T47D (cell line): ENCODE measurements around the gene SIPA1L3.
"Not testable (repeated sequence)": the region's sequence is repeated elsewhere in the genome, so short reads cannot be mapped to it uniquely, and the experiment has no call there.

ENCODE experiments used
- DNase-seq, 2 experiments: peaks; one replicate each; pipeline versions ENCODE4 v3.0.0 to v3.0.0-alpha.2; 2011 to 2012; ENCODE audit warnings: low read depth in 1 of 2, low spot score in 1 of 2
- JUND ChIP-seq: IDR thresholded peaks from 2 replicates; pipeline ENCODE4 v1.6.1; 2012; ENCODE audit warnings: low read depth
- in situ Hi-C: cut with HindIII; loops from 2 replicates; pipeline ENCODE4 v1.10.0; 2016; ENCODE audit warnings: low sequenced_read_pairs, low pct_unique_long_range_greater_than_20kb

SIPA1L3 gene

GRCh38 chr19:38224014-38224862 lies 317.2 kb downstream of the SIPA1L3 start, which contains the start of gene DPF1:
DPF1 (minus strand) TSS chr19:38224222; CDS start chr19:38224142, 80 bp downstream.
- in situ Hi-C loops = no loop called here
- TF ChIP-seq JUND = no peak
- DNase-seq = peak; percentile 89 to 96

- DNase-seq, in situ Hi-C loops: not testable (repeated sequence)
These were observed 317.8 kb downstream of the SIPA1L3 start for GRCh38 chr19:38224863-38225218.

DNA sequence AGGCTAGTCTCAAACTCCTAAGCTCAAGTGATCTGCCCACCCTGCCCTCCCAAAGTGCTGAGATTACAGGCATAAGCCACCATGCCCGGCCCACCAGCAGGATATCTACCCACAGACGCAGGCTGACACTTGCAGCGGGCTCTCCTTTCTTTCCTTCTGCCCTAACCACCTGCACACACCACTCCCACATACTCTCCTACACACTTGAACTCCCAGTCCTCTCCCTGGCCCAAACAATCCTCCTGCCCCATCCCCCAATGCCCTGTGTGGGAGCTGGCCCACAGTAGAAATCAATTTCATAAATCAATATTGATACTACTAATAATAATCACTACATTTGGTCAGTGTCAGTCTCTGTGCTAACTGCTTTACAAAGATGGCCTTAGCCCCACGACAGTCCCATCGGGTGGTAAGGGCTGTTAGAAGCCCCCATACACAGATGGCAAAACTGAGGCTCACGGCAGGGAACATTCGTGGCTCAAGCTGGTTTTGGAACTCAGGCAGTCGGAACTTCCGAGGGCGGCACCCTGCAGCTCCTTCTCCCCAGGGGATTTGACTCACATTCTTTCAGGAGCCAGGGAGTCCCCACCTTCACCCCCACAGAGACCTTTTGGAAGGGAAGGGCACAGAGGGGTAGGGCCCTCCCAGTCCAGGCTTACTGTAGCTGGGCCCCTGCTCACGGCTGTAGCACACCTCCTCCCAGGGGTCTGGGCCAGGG lies 320.4 kb downstream of the SIPA1L3 start:
- in situ Hi-C loops = no loop called here
- no peak for TF ChIP-seq JUND
- DNase-seq = no peak

GRCh38 chr19:38228005-38228377 lies 321.0 kb downstream of the SIPA1L3 start:
- TF ChIP-seq JUND = no peak
- DNase-seq = no peak
- in situ Hi-C loops = no loop called here

GRCh38 chr19:38228491-38229439 lies 321.8 kb downstream of the SIPA1L3 start:
- peak in 1 of 2 experiments; percentile 43 for DNase-seq
- no peak for TF ChIP-seq JUND
- in situ Hi-C loops = no loop called here

- TF ChIP-seq JUND = no peak
- in situ Hi-C loops = no loop called here
- DNase-seq = peak; percentile 78 to 89
These were observed 322.6 kb downstream of the SIPA1L3 start for GRCh38 chr19:38229585-38230073.

DNA sequence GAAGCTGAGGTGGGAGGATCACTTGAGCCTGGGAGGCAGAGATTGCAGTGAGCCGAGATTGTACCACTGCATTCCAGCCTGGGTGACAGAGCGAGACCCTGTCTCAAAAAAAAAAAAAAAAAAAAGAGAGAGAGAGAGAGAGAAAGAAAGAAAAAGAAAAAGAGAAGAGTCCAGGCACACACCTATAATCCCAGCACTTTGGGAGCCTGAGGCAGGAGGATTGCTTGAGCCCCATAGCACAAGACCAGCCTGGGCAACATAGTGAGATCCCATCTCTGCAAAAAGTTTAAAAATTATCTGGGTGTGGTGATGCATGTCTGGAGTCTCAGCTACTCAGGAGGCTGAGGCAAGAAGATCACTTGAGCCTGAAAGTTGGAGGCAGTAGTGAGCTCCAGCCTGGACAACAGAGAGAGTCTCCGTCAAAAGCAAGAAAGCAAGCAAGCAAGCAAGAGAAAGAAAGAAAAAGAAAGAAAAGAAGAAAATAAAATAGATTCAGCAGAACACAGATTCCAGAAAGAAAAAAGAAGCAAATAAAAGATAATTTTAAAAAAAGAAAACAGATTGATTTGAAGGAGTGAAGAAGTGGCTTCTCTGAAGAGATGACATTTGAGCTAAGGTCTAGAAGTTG lies 323.6 kb downstream of the SIPA1L3 start:
- DNase-seq, in situ Hi-C loops: not testable (repeated sequence)

DNA sequence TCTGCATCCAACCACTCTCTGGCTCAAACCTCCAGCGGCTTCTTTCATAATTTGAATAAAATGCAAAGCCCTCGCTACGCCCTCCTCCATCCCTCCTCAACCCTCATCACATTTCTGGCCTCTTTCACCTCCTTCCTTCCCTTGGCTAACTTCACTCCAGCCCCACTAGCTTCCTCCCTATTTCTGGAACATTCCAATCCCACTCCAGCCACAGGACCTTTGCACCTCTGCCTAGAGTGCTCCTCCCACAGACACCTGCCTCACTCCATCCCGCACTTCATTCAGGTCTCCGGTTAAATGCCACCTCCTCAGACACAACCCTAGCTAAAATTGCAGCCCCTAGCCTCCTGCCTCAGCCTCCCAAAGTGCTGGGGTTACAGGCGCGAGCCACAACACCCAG lies 324.9 kb downstream of the SIPA1L3 start:
- no peak for TF ChIP-seq JUND
- DNase-seq = no peak
- in situ Hi-C loops = no loop called here

DNA sequence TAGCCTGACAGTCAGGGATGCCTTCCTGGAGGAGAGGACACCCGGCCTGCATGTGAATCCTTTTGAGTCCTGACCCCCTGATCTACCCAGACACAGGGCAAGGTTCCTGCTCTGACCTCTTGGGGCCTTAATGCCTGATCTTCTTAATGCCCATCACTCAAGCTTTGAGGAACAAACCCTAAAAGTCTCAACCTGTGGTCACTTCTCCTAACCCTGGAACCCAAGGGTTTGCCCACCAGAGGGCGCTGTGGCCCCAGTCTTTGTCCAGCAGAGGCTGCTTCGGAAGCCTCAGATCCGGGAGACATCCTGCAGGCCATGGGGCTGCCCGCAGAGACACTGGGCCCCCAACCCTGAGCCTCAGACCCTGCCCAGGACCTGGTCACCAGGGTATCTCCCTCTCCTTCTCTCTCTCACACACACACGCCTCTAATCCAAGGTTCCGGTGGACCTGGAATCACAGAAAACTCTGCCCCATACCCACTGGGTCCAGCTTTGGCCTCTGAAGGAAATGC lies 326.8 kb downstream of the SIPA1L3 start:
- in situ Hi-C loops = no loop called here
- TF ChIP-seq JUND = no peak
- DNase-seq = peak; percentile 77 to 85

GRCh38 chr19:38234615-38235014 lies 327.6 kb downstream of the SIPA1L3 start:
- no peak for TF ChIP-seq JUND
- DNase-seq = no peak
- in situ Hi-C loops = no loop called here

DNA sequence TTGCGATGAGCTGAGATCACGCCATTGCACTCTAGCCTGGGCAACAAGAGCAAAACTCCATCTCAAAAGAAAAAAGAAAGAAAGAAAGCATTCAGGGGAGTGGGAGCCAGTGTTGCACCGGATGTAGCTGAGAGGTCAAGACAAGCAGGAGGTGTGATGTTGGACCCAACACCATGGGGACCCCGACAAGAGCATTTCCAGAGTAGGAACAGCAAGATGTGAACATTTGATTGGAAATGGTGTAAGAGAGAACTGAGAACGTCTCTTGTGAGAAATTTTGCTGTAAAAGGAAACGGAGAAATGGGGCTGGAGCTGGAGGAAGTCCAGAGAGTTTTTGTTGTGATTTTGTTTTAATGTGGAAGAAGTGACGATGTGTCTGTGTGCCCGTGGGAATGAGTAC lies 332.8 kb downstream of the SIPA1L3 start:
- DNase-seq = no peak
- in situ Hi-C loops = no loop called here
- TF ChIP-seq JUND = no peak

DNA sequence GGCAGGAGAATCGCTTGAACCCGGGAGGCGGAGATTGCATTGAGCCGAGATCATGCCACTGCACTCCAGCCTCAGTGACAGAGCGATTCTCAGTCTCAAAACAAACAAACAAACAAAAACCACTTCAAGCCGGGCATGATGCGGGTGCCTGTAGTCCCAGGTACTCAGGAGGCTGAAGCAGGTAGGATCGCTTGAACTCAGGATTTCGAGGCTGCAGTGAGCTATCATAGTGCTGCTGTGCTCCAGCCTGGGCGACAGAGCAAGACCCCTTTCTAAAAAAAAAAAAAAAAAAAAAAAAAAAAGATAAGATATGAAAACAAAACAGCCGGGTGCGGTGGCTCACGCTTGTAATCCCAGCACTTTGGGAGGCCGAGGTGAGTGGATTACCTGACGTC lies 336.3 kb downstream of the SIPA1L3 start:
- DNase-seq = no peak
- in situ Hi-C loops = no loop called here
- TF ChIP-seq JUND = no peak
